Vagina (tissue), 2 donors: ENCODE results near the gene SCMH1. TPM values are rescaled to one million over a fixed set of nuclear protein-coding genes. Genes with fewer than 3 reads are reported as not detected.

Experiments used
- DNase-seq, 2 donors: peaks; one replicate each; pipeline ENCODE4 v3.0.0-alpha.2; 2017; ENCODE audit errors: extremely low spot score in 2 of 2
- H3K27ac ChIP-seq: fragments of 200-600 bp; sonication (generic); one replicate; pipeline ENCODE4 v1.5.1; 2019
- H3K27me3 ChIP-seq: fragments of 200-600 bp; sonication (generic); one replicate; pipeline ENCODE4 v1.5.1; 2019
- H3K36me3 ChIP-seq, 2 donors: fragments of 200-600 bp; sonication (generic); one replicate each; pipeline ENCODE4 v1.5.1; 2017 to 2019
- H3K4me1 ChIP-seq: fragments of 200-600 bp; sonication (generic); one replicate; pipeline ENCODE4 v1.5.1; 2019
- H3K4me3 ChIP-seq, 2 donors: fragments of 200-600 bp; sonication (generic); 1 replicate in 1 of 2; 2 replicates in 1 of 2; pipeline ENCODE4 v1.5.1; 2016 to 2019
- H3K9me3 ChIP-seq: fragments of 200-600 bp; sonication (generic); one replicate; pipeline ENCODE4 v1.5.1; 2019
- POLR2A ChIP-seq, 2 donors: fragments of 450-650 bp; IDR thresholded peaks; one replicate each; pipeline ENCODE4 v1.6.1; 2017; ENCODE audit warnings: antibody characterized with exemption in 2 of 2, mild to moderate bottlenecking in 2 of 2, moderate library complexity in 2 of 2
- POLR2AphosphoS5 ChIP-seq, 2 donors: sonication (generic); formaldehyde crosslinking; IDR thresholded peaks; one replicate each; pipeline ENCODE4 v1.9.0; 2017; ENCODE audit warnings: antibody characterized with exemption in 2 of 2, mild to moderate bottlenecking in 2 of 2, low read depth in 1 of 2; ENCODE audit not compliant: insufficient read depth in 1 of 2
- intact Hi-C: fragments of 100-400 bp; cut with DNase I; formaldehyde crosslinking; loops from one replicate; pipeline ENCODE4 v1.15.1; 2023
- total RNA-seq: library from RNA; depleted of rRNA; stranded (reverse); fragments of >200 nt; gene quantifications from one replicate; pipeline ENCODE4 v1.2.3, GENCODE V29; 2016
- TF ChIP-seq, protein P1 (sequence below), 3 experiments: fragments of 450-650 bp in 2 of 3; fragments of 200-600 bp in 1 of 3; sonication (generic) in 1 of 3; IDR thresholded peaks; one replicate each; pipeline ENCODE4 v1.5.1; 2017 to 2019; ENCODE audit warnings: antibody characterized with exemption in 3 of 3, mild to moderate bottlenecking in 2 of 3, moderate library complexity in 2 of 3

SCMH1 gene
- total RNA-seq, 1 donor from 2014 or later, result 35.1 TPM

DNA sequence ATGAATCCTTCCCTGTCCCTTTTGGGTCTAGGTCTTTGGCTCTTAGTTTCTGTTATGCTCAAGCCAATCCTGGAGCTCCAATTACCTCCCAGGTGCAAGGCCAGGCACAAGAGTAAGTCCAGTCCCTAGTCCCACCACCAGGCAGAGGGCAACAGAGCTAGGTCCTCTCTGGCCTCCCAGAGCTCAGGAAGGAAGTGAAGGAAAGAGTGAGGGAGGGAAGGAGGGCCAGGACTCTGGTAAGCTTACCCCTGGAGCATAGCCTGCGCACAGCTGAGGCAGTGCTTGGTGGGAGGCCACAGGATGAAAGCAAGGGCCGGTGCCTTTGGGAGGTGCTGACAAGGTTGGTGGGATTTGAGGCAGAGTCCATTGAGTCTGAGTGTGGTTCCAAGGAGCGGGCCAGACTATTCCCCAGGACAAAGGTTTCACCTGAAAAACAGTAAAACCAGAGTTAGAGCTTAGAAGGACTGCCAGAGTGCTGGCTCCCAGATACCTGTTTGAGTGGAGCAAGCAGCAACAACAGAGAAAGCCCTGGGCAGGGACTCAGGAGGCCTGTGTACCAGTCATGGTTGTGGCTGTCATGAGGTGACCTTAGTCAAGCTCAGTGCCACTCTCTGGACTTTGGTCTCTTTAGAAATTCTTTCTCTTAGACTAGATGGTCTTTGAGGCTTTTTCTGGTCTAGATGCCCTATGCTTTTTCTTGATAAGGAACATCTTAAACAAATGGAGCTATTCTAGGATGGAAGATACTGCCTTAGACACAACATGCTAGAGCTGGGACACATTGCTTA, 204.8 kb downstream of the SCMH1 start:
- no peak overlapping the region for H3K27ac ChIP-seq
- no peak overlapping the region for H3K4me3 ChIP-seq
- DNase-seq, result no peak
- no peaks in the 10 kb centered on the region for H3K4me1 ChIP-seq
- H3K9me3 ChIP-seq, result no peaks in the 10 kb centered on the region
- no peaks in the 10 kb centered on the region for H3K27me3 ChIP-seq
- intact Hi-C loops, result no loop called here
- peaks cover 0 to 28% of the 10 kb centered on the region in 2 donors for H3K36me3 ChIP-seq
- TF ChIP-seq POLR2A (IDR thresholded peaks at IDR 0.05) (no peak), POLR2AphosphoS5 (IDR thresholded peaks at IDR 0.05; ENCODE audit: insufficient read depth in 1 of 2, low read depth in 1 of 2) (no peak)
- TF ChIP-seq, protein P1, sequence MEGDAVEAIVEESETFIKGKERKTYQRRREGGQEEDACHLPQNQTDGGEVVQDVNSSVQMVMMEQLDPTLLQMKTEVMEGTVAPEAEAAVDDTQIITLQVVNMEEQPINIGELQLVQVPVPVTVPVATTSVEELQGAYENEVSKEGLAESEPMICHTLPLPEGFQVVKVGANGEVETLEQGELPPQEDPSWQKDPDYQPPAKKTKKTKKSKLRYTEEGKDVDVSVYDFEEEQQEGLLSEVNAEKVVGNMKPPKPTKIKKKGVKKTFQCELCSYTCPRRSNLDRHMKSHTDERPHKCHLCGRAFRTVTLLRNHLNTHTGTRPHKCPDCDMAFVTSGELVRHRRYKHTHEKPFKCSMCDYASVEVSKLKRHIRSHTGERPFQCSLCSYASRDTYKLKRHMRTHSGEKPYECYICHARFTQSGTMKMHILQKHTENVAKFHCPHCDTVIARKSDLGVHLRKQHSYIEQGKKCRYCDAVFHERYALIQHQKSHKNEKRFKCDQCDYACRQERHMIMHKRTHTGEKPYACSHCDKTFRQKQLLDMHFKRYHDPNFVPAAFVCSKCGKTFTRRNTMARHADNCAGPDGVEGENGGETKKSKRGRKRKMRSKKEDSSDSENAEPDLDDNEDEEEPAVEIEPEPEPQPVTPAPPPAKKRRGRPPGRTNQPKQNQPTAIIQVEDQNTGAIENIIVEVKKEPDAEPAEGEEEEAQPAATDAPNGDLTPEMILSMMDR (IDR thresholded peaks at IDR 0.05), result no peak

DNA sequence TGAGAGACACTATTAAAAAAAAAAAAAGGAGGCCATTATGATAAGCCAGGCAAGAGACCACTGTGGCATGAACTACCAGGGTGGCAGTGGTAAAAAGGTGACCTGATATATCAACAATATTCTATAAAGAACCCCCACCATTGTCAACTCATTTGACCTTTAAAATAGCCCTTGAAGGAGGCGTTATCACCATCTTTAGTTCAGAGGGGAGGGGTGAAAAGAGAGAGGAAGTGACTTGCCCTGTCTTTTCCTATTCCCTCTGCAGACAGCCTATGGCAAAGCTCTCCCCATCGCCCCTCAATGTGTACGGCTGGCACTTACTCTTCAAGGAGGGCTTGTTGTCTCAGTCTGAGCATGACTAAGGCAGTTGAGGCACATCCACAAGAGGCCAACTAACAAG, 208.8 kb downstream of the SCMH1 start:
- intact Hi-C loops, result no loop called here
- no peak for TF ChIP-seq POLR2AphosphoS5 (IDR thresholded peaks at IDR 0.05; ENCODE audit: insufficient read depth in 1 of 2, low read depth in 1 of 2)
- TF ChIP-seq, protein P1 (IDR thresholded peaks at IDR 0.05), result no peak
- no peak for TF ChIP-seq POLR2A (IDR thresholded peaks at IDR 0.05)
- Histone ChIP-seq H3K4me1 (no peaks in the 10 kb centered on the region), H3K4me3 (no peak overlapping the region), H3K27me3 (no peaks in the 10 kb centered on the region), H3K36me3 (peaks cover 0 to 62% of the 10 kb centered on the region in 2 donors), H3K9me3 (no peaks in the 10 kb centered on the region), H3K27ac (no peak overlapping the region)
- no peak for DNase-seq

DNA sequence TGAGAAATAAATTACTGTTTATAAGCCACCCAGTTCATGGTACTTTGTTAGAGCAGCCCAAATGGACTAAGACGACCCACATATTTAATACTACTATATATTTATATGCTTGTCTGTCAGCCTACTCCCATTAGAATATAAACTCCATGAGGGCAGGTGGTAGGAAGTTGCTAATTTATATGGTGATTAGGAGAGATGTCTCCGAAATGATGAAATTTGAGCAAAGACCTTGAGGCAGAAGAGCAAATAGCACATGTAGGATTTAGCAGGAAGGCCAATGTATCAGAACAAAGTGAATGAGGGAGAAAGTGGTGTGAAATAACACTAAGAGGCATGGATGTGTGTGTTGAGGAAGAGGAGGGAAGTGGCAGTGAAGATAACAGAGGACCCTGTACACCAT, 210.0 kb downstream of the SCMH1 start:
- Histone ChIP-seq H3K4me3 (no peak overlapping the region), H3K36me3 (peaks cover 0 to 65% of the 10 kb centered on the region in 2 donors), H3K9me3 (no peaks in the 10 kb centered on the region), H3K27ac (no peak overlapping the region), H3K4me1 (no peaks in the 10 kb centered on the region), H3K27me3 (no peaks in the 10 kb centered on the region)
- intact Hi-C loops, result no loop called here
- TF ChIP-seq, protein P1 (IDR thresholded peaks at IDR 0.05), result no peak
- TF ChIP-seq POLR2AphosphoS5 (IDR thresholded peaks at IDR 0.05; ENCODE audit: insufficient read depth in 1 of 2, low read depth in 1 of 2), result no peak
- TF ChIP-seq POLR2A (IDR thresholded peaks at IDR 0.05), result no peak
- DNase-seq, result no peak

DNA sequence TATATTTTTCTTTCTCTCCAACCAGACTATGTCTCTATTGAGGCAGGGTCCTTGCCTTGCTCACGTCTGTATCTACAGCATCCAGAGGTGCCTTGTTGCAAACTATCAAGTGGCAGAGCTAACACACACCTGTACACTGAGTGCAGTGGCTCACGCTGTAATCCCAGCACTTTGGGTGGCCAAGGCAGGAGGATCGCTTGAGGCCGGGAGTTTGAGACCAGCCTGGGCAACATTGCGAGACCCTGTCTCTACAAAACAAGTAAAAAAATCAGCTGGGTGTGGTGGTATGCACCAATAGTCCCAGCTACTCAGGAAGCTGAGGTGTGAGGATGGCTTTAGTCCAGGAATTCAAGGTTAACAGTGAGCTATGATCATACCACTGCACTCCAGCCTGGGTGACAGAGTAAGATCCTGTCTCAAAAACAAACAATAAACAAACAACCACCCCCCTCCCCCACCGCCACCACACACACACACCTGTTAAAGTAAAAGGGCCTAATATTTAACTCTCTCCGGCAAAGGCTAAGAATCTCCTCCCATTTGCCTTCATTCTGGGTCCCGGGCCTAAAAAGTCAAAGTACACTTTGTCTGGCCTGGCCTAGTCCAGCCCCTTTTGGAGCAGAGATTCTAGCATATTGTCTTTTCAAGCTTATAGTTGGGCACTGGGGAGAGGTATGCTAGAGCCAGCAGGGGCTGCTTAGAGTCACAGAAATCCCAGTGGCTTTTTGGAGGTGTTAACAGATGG, 211.1 kb downstream of the SCMH1 start:
- Histone ChIP-seq H3K36me3 (peaks cover 0 to 62% of the 10 kb centered on the region in 2 donors), H3K4me1 (no peaks in the 10 kb centered on the region), H3K27me3 (no peaks in the 10 kb centered on the region), H3K4me3 (no peak overlapping the region), H3K9me3 (no peaks in the 10 kb centered on the region), H3K27ac (no peak overlapping the region)
- no peak for DNase-seq
- intact Hi-C loops, result no loop called here
- TF ChIP-seq, protein P1 (IDR thresholded peaks at IDR 0.05), result no peak
- TF ChIP-seq POLR2AphosphoS5 (IDR thresholded peaks at IDR 0.05; ENCODE audit: insufficient read depth in 1 of 2, low read depth in 1 of 2) (no peak), POLR2A (IDR thresholded peaks at IDR 0.05) (no peak)
